Left cardiac atrium (tissue), 4 donors: ENCODE measurements around the gene FRMPD2. TPM values are rescaled to one million over a fixed set of nuclear protein-coding genes. Genes with fewer than 3 reads are reported as not detected.
"Not testable (repeated sequence)": the region's sequence is repeated elsewhere in the genome, so short reads cannot be mapped to it uniquely, and the experiment has no call there.

ENCODE experiments used
- ATAC-seq, 2 donors: fragments of 200-7000 bp; cut with Tn5 transposase; one replicate each; pipeline ENCODE4 v1.9.1; 2020; ENCODE audit warnings: mild to moderate bottlenecking in 2 of 2, moderate library complexity in 2 of 2
- DNase-seq: peaks from one replicate; pipeline ENCODE4 v3.0.0-alpha.2; 2020
- intact Hi-C, 2 donors: fragments of 100-400 bp; cut with DNase I; formaldehyde crosslinking; loops; one replicate each; pipeline versions ENCODE4 v1.14.1 to v1.15.1; 2022 to 2023
- total RNA-seq, 2 donors: library from RNA; stranded (reverse); fragmentation: NEBNext Ultra II Directional; extraction: Animal tissue kit (Norgen Biotek cat#: 25700); gene quantifications; one replicate each; pipeline ENCODE4 v1.2.1, GENCODE V29; 2021
- donor health status: DM: no; HTN: yes; CAD: no.
- donor health status: DM: no; HTN: yes; CAD: no; lungs with severe emphysema.
- donor health status: DM: yes; HTN: yes; CAD: no.
- donor health status: Dilated cardiomyopathy.

The FRMPD2 gene
- total RNA-seq, 2 donors from 2014 or later = 6.0 to 7.7 TPM

DNA sequence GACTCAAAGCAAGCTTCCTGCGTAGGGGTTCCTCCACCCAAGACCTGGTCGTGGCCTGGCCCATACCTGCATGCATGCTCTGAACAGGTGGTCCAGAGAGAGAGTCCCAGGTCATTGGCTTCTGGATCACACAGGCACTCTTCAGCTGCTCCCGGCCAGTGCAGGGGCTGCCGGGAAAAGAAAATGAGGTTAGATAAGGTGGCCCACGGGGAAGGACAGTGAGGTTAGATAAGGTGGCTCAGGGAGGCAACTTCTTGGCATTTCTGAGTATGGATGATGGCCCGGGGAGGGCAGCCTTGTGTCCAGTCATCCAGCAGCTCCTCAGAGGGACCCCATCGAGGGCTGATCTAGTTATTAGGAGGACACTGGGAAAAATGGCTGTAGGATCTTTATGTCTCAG is 87.4 kb downstream of the FRMPD2 start:
- DNase-seq (no peak), ATAC-seq (peak; percentile 20 to 22)
- intact Hi-C loops = no loop called here

DNA sequence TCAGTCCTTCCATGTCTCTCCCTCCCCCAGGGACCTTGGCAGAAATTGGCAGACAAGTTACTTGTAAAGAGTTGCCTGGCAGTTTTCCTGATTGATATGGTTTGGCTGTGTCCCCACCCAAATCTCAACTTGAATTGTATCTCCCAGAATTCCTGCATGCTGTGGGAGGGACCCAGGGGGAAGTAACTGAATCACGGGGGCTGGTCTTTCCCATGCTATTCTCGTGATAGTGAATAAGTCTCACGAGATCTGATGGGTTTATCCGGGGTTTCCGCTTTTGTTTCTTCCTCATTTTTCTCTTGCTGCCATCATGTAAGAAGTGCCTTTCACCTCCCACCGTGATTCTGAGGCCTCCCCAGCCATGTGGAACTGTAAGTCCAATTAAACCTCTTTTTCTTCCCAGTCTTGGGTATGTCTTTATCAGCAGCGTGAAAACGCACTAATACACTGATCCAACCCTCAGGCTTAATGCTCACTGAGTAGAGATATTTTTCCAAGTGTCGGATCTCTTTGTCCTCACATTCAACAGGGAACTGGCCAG is 88.2 kb downstream of the FRMPD2 start:
- DNase-seq, intact Hi-C loops, ATAC-seq: not testable (repeated sequence)

DNA sequence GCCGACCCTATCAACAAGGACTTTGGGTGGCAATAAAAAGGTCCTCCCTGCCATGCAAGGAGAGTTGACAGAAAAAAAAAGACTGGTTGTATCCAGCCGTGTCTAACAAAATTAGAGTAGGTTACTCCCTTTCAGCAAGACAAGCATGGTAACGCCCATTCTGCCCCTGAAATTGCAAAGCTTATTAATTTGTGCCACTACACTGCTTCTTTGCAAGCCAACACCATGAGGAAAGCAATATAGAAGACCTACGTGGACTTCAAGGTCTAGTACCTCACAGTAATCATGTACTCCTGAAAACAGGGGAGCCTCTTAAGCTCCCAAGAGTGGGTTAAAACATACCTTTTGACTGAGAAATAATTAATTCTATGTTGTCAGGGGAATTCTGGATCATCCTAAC is 90.3 kb downstream of the FRMPD2 start:
- ATAC-seq = no peak
- intact Hi-C loops = no loop called here
- DNase-seq = no peak

DNA sequence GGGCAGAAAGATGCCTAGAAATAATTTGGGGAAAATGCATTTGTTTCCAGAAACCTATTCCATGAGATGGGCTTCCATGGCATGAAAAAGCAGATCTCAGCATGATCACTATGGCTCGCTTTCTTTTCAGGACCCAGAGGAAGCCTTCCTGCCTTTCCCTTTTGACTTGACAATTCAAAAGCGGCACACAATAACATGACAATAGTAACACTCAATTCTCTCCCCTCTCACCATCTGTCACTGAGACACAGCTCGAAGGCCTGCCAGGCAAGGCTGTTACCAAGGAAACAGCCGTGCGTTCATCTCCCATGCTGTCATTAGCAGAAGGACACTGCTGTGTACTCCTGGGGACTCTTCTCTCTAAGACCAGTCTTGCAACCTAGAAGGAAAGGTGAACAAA is 101.8 kb downstream of the FRMPD2 start:
- DNase-seq, ATAC-seq, intact Hi-C loops: not testable (repeated sequence)

DNA sequence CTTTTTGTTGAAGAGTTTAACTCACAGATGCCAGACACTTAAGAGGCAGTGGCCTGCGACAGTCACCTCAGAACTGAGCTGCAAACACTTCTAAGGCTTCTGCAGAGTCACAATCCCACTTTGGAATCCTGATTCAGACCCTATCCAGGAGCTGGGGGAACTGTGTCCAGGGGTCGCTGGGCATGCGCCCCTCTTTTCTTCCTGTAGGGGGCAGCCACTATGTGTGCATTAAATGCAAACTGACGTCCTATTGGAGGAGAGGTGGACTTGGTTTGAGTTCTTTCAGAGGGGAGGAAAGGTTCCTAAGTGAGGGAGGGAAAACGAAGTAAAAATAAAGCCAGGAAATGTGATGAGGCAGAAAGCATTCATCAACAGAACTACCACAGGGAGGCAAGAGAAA is 113.8 kb downstream of the FRMPD2 start:
- intact Hi-C loops, ATAC-seq, DNase-seq: not testable (repeated sequence)

DNA sequence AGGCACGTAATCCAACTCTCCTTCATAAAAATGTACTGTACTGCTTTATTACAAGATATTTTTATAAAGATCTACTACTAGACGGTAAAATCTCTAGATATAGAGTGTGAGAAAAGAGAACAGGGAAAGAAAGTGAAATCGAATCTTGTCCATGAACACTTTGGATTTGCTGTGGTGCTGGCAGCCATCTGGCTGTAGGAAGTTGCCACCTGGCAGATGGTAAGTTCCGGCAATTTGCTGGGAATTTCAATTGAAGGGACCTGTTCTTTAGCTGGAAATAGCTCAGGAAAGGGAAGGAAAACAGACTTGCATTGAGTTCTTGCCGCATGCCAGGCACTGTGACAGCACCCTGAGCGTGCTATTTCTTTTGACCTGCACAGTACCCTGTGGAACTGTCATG is 114.3 kb downstream of the FRMPD2 start:
- ATAC-seq, DNase-seq: not testable (repeated sequence)

DNA sequence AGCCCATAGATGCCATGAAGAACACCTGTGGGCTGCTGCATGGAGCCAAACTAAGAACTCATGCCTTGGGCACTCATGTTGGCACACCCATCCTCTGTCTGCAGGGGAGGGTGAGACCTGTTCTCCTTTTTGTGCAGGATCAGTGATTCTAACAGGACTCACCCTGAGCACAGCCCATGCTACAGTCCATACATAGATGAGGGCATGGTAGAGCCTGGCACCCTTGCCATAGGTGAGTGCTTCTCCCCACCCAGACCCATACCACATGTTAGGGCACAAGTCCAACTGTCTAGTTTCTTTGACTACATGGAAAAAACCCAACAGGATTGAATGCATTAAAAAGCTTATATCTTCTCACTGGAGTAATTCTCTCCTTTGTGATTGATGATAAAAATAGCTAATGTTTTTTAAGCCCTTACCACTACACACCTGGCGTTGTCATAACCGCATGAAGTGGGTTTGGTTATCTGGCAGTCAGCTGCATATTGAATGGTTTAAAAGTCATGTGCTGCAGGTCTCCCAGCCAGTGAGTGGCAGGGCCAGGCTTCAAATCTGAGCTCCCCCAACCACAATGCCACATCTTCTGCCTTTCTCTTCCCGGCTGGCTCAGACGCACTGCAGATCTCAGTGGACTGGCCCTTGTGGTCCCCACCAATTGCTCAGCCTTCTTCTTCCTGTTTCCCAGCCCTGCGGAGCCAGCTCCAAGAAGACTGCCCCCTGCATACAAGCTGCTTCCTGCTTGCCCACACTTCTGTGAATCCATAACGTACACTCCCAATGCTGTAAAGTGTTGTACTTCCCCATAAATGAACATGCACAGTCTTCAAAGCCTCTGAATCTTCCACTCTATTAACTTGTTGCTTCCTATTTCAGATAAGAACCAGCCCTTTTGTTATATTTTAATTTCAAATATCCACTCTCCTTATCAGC is 120.0 kb downstream of the FRMPD2 start:
- intact Hi-C loops, DNase-seq: not testable (repeated sequence)
- peak in 1 of 2 donors; percentile 33 for ATAC-seq

More for the DNA sequence above, 114.3 kb downstream of the FRMPD2 start:
- intact Hi-C loops = not testable (repeated sequence)

DNA sequence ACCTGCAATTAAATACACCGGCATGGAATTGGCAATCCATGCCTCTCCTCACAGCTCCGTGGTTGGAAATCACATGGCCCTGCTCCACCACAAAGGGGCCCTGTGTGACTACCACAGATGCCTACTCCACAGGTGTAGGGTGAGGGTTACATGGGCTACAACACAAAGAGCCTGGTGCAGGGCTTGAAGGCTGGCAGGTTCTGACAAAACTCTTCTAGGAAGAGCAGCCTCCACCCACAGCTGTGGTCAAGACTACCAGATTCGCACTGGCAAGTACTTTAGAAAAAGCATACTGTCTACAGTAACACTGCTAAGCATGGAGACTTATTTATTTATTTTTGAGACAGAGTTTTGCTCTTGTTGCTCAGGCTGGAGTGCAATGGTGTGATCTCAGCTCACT is 126.9 kb downstream of the FRMPD2 start:
- DNase-seq, ATAC-seq, intact Hi-C loops: not testable (repeated sequence)

DNA sequence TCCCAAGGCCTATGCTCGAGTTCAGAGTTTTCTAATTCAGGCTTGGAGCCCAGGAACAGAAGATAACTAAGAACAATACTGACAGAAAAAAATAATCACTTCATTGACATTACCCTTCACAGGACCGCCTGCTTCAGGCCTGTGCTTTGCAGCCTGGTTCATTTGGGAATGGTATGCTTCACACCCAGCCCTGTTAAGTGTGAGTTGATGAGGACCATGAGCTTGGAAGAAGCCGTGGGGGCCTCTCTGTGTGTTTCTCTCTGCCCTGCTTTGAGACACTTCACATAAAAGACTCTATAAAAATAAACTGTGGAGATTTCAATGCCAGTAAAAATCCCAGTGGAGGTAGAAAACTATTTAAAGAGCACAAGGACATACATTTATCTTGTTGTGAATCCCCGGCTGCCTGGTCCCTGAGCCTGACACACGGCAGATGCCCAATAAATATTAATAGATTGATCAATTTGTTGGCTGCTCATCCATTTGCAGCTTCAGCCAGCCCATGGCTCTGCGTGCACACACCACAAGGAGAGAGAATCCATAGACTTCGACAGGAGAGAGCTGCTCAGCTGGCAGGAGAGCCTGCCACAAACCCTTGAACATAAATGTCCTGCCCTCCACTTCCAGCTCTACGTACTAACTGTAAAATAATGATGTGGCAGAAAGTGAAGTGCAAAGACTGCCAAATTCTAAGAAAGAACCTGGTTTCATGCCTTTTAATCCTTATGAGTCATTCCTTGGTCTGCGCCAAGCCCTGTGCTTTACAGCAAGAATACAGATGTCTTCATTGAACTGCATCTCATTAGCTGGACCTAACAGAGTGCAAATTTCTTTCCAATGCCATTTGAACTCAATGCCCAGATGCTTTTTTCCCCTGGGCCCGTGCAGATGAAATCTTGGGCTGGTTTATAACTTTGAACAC is 130.5 kb downstream of the FRMPD2 start:
- peak; percentile 45 to 73 for ATAC-seq
- DNase-seq, intact Hi-C loops: not testable (repeated sequence)

DNA sequence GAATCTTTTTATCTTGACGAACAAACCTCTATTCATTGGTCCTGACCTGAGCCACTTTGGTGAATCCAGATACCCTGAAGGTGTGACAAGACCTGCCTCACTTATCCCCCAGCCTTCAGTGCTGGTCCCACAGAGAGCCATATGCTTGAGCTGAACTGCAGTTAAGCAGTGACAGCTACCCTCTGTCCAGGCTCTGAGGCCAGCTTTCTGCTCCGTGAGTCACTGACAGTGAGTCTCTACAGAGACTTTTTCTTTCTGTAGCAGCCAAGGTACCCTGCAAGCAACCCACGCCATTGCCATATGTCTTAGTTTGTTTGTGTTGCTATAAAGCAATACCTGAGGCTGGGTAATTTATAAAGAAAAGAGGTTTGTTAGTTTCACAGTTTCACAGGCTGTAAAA is 133.5 kb downstream of the FRMPD2 start:
- intact Hi-C loops, DNase-seq: not testable (repeated sequence)
- peak in 1 of 2 donors; percentile 23 for ATAC-seq

DNA sequence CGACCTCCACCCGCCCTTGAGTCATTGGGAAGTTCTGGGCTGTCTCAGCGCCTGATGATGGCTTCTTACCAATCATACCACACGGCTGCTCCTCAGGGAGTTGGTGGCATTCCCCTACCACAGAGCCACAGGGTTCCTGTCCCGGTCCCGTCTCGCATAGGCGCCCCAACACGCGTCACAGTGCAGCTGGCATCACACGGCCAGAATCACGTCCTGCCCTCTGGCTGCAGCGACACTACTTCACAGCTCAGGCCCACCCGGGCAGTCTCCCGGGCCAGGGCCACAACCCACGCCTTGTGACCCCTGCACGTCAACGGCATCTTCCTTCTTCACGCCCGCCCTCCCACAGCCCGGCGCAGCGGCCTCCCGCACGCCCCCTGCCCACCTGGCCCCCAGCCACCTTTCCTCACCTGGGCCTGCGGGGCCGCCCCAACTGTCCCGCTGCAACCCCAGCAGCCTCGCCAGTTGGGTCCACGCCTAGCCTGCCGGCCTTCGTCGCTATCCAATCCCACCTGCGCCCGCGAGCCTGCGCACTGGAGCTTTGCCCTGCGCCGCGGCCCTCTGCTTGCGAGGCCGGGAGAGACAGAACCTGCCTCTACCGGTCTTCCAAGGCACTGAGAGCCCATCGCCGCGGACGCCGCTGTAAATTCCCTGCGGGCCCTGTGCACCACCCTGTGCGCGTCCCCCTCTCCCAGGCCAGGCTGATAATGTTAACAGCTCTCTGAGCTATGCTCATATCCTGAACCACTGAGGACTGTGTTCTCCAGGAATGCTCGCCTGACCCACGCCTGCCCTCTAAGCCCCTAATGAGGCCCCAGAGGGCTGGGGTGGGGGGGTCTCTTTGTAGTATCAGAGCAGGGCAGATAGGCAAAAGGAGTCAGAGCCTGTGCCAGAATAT is 134.3 kb downstream of the FRMPD2 start:
- intact Hi-C loops, DNase-seq: not testable (repeated sequence)
- peak; percentile 54 to 86 for ATAC-seq

DNA sequence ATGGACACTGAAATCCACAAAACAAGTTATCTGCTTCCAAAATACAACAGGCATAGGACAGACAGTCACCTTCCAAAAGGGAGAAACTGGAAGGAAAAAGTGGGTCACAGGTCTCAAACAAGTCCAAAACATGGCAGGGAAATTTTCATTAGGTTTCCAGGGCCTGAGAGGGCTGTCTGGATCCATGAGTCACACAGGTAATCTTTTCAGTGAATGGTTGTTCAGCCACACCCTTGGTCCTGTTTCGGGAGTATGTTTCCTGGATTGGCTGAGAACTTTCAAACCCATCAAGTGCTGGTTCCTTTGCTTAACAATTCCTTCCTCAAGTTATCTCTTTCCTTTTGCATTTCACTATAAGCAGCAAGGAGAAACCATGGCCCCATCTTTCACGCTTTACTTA is 145.5 kb downstream of the FRMPD2 start:
- ATAC-seq = peak in 1 of 2 donors; percentile 47
- DNase-seq, intact Hi-C loops: not testable (repeated sequence)

DNA sequence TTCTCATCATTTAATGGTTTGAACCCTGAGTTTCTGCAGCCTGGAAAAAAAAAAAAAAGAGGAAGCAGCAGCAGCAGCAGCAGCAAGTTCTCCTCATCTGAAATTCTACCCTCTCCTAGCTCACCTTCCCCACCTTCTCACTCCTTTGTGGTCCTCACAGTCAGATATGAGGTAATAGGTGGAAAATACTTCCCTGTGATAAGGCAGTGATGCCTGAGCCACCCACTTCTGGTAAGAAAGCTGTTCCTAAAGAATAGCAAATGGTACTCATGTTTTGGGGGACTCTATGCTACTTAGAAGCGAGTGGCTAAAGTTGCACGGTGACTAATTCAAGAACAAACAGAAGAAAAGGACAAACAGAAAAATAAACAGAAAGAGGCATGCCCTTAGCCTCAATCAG is 148.2 kb downstream of the FRMPD2 start:
- ATAC-seq, DNase-seq, intact Hi-C loops: not testable (repeated sequence)

DNA sequence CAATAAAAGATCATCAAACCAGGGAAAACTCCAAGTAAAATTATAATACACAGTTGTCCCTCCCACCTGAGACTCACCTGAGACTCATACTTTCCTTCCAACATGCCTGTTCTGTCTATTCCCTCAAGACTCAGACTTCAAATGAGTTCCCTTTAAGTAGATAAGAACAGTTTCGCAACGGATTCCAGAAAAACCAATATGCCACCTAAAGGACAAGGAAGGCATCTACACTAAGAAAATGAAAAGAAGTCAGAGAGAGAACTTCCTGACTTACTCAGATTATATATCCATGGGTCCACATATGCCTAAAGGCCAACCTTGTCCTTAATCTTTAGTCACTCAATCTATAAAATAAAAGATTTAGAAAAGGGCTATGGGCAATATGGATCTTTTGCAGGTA is 148.9 kb downstream of the FRMPD2 start:
- intact Hi-C loops, ATAC-seq, DNase-seq: not testable (repeated sequence)

DNA sequence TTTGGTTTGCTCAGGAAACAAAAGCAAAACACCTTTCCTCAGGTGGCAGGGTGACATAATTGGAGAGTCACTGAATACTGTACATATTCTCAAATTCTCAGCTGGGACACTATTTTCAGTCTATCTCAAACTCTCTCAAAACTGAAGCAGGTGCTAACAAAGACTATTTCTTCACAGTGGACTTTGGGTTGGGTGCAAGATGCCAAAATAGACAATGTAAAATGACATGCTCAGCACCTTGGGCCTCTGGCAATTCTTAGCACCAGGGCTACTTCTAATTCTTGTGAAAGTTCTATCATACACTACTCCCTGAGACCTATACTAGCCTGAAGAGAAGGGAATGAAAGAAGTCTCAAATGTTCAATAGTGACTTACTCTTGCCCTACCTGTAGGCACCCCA is 151.9 kb downstream of the FRMPD2 start:
- ATAC-seq, DNase-seq, intact Hi-C loops: not testable (repeated sequence)

DNA sequence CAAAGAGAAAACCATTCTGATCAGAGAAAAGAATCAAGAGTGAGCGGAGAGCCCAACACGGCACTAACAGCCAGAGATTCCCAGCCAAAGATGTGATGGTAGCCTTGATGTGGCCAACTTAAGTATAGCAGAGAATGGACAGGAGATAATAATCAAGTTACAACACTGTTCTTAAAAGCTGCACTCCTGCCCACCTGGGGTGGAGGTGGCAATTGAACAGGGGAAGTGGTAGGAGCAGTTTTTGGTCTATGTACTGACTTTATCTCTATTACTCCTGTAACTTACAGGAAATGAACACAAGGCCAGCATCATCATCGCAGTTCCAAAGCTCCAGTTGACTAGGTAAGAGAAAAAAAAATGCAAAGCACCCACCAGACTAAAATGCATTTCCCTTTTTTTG is 164.2 kb downstream of the FRMPD2 start:
- ATAC-seq, intact Hi-C loops, DNase-seq: not testable (repeated sequence)
